Subcutaneous abdominal adipose tissue (tissue), 5 donors: ENCODE measurements around the gene CACNA1B.

Source experiments
- H3K27ac ChIP-seq: one replicate; pipeline ENCODE4 v1.7.0; 2013; ENCODE audit warnings: low read depth, mild to moderate bottlenecking, inconsistent platforms, low read length, moderate library complexity
- H3K27me3 ChIP-seq, 5 donors: one replicate each; pipeline ENCODE4 v1.7.0; 2013; ENCODE audit warnings: low read length in 5 of 5, inconsistent platforms in 1 of 5; ENCODE audit not compliant: control insufficient read depth in 5 of 5, insufficient read depth in 4 of 5
- H3K36me3 ChIP-seq, 5 donors: one replicate each; pipeline ENCODE4 v1.7.0; 2013; ENCODE audit warnings: low read length in 5 of 5; ENCODE audit not compliant: control insufficient read depth in 5 of 5, insufficient read depth in 5 of 5
- H3K4me1 ChIP-seq, 5 donors: one replicate each; pipeline ENCODE4 v1.7.0; 2013; ENCODE audit warnings: low read length in 5 of 5, mild to moderate bottlenecking in 3 of 5, moderate library complexity in 1 of 5; ENCODE audit not compliant: control insufficient read depth in 5 of 5, insufficient read depth in 5 of 5
- H3K4me3 ChIP-seq, 5 donors: one replicate each; pipeline ENCODE4 v1.7.0; 2013; ENCODE audit warnings: low read length in 5 of 5, low read depth in 1 of 5
- H3K9ac ChIP-seq, 5 donors: one replicate each; pipeline ENCODE4 v1.7.0; 2013; ENCODE audit warnings: low read length in 5 of 5, mild to moderate bottlenecking in 4 of 5, moderate library complexity in 3 of 5
- H3K9me3 ChIP-seq, 5 donors: one replicate each; pipeline ENCODE4 v1.7.0; 2013; ENCODE audit warnings: low read length in 5 of 5; ENCODE audit not compliant: control insufficient read depth in 5 of 5
- donor health status: healthy.
- donor health status: healthy.
- donor health status: healthy.
- donor health status: healthy.
- donor health status: healthy.

CACNA1B gene

DNA sequence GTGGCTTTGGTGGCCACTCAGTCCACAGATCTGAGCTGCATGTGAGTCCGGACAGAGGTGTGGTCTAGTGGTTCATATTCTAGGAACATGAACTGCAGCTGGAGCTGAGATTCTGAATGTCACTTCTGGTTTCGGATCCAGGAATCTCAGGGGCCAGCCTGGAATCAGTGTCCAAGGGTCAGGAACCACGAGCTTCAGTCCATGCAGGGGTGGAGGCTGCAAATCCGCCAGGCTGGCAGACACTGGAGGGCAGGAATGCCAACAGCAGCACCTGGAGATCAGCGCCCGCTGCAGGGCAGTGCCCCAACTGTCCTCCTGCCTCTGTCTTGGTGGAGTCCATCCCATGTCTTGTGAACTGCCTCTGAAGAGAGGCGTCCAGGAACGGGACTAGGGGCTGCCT, 73.5 kb downstream of the CACNA1B start:
- Histone ChIP-seq H3K9ac (no peak overlapping the region), H3K4me1 (no peaks in the 10 kb centered on the region)

DNA sequence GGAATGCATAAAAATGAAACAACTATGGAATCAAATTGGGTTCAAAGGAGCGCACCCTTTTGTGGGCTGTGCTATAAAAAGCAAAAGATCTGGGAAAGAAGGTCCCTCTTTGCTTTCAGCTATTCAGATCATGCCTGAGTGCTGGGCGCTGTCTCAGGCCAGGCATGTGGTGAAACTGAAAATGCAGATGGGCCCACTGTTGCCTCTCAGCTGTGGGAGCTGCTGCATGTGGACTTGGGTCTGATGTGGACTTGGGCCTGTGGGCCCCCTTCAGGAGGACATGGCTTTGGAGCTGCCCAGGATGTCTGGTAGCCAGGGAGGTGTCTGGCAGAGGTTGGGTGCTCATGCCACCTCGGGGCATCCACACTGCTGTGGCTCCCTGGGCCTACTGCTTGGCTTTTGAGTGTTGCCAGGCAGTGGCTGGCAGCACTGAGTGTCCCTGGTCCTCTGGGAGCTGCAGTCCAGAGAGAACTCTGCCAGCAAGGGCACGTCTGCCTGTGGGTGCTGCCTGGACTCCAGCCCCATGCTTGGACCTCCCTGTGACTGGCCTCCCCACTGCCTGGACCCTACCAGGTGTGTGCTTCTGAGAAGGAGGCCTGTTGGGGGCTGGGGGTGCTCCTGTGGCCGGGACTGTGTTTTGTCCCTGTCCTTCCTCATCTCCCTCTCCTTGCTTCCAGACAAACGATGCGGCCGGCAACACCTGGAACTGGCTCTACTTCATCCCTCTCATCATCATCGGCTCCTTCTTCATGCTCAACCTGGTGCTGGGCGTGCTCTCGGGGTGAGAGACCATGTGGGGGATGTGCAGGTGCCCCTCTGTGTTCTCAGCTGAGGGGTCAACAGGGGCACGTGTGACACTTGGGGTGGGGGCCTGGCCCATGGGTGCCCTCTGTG, 74.3 kb downstream of the CACNA1B start:
- Histone ChIP-seq H3K4me3 (no peak overlapping the region), H3K4me1 (no peaks in the 10 kb centered on the region), H3K9me3 (peaks cover 0 to 3% (median 0%) of the 10 kb centered on the region in 5 donors), H3K27me3 (peaks cover 4 to 19% (median 11%) of the 10 kb centered on the region in 5 donors), H3K36me3 (no peaks in the 10 kb centered on the region), H3K9ac (no peak overlapping the region), H3K27ac (no peak overlapping the region)

More for the DNA sequence above, 73.5 kb downstream of the CACNA1B start:
- Histone ChIP-seq H3K27me3 (peaks cover 4 to 19% (median 11%) of the 10 kb centered on the region in 5 donors), H3K27ac (no peak overlapping the region), H3K36me3 (no peaks in the 10 kb centered on the region), H3K4me3 (no peak overlapping the region), H3K9me3 (peaks cover 0 to 10% (median 7%) of the 10 kb centered on the region in 5 donors)

DNA sequence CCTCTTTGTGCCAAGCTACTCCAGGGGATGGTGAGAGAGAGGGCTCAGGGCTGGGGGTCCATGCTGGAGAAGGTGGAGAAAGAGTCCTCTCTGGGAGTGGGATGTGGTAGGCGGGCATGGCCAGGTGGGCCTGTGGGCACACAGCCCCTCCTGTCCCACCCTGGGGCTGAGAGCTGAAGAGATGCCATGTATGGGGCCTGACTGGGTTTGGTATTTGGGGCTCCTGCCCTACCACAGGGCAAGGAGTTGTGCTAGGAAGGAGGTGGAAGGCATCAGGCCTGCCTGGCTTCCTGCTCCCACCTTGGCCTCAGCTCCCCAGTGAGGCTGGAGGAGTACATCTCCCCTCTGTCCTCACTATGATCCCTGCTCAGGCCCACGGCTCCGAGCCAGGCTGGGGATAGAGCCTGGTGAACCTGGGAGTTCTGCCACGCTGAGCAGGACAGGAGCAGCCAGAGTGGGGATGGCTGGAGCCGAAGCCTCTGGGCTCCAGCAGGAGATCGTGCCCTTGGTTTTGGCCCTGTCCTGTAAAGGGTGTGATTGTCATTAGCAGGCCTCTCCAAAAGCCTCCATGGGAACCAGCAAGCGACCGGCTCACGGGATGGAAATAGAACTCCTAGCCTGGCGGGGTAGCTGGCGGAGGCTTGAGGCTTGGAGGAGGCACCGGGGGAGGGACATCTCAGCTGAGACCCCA, 75.5 kb downstream of the CACNA1B start:
- no peaks in the 10 kb centered on the region for H3K4me1 ChIP-seq
- no peak overlapping the region for H3K9ac ChIP-seq
- no peaks in the 10 kb centered on the region for H3K9me3 ChIP-seq
- H3K27ac ChIP-seq = no peak overlapping the region
- H3K4me3 ChIP-seq = no peak overlapping the region
- H3K27me3 ChIP-seq = peaks cover 4 to 19% (median 11%) of the 10 kb centered on the region in 5 donors
- no peaks in the 10 kb centered on the region for H3K36me3 ChIP-seq

DNA sequence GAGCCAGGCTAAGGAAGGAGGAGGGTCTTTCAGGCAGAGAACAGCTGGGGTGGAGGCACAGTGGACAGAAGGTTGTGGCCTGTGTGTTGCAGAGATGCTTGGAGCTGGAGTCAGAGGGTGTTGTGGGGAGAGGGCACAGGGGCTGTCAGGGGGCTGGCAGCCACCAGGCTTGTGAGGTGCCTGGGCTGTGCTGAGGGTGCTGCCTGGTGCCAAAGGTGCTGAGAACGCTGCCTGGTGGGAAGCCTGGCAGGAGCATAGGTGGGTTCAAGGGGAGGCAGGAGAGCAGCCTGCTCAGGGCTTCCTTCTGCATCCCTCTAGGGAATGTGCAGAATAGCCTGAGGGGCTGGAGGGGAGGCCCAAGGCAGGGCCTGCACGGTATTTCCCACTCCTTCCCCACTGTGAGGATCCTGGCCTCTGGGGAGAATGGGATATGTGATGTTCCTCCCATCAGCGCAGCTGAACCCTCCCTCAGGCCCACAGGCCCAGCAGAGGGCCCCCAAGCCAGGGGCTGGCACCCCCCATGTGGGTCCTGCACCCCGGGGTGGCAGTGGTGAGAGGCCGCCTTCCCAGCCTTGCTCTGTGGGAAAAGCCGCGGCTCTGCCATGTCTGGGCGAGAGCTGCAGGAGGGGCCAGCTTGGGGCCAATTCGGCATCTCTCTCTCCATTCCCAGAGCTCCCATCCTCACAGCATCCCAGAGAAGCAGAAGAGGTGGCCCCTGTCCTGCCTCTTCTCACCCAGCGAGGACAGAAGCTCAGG, 76.3 kb downstream of the CACNA1B start:
- Histone ChIP-seq H3K4me1 (no peaks in the 10 kb centered on the region), H3K36me3 (no peaks in the 10 kb centered on the region), H3K27ac (no peak overlapping the region), H3K9ac (no peak overlapping the region), H3K27me3 (peaks cover 4 to 19% (median 11%) of the 10 kb centered on the region in 5 donors), H3K9me3 (no peaks in the 10 kb centered on the region), H3K4me3 (no peak overlapping the region)

DNA sequence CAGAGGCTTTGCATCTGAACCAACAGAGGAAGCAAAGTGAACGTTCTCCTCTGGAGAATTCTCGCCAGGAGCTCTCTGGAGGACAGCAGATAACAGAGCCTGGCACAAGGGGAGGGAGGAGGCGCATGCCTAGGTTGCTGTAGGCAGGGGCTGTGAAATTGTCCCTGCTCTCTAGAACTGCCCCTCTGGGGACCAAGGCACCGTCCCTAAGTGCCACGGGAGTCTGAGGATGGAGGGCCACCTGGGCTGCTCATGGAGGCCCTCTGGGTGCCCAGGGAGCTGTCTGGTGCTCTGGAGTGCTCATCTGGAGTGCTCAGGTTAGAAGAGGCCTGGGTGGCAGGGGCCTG, 77.6 kb downstream of the CACNA1B start:
- H3K36me3 ChIP-seq = no peaks in the 10 kb centered on the region
- peaks cover 4 to 19% (median 11%) of the 10 kb centered on the region in 5 donors for H3K27me3 ChIP-seq
- no peaks in the 10 kb centered on the region for H3K9me3 ChIP-seq
- H3K4me1 ChIP-seq = no peaks in the 10 kb centered on the region
- no peak overlapping the region for H3K27ac ChIP-seq
- no peak overlapping the region for H3K9ac ChIP-seq
- no peak overlapping the region for H3K4me3 ChIP-seq

DNA sequence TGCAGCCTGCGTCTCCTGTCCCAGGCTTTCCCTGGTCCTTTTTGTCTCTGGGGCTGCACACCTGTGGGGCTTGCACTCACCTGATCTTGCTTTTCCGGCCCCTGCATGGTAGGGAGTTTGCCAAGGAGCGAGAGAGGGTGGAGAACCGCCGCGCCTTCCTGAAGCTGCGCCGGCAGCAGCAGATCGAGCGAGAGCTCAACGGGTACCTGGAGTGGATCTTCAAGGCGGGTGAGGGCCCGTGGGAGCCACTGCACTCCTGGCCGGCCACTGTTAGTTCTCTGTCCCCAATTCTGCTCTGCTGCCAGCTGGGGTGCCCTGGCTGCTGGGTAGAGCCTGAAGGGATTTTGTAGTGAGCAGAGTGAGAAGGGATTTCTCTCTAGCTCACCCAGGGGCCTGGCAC, 78.0 kb downstream of the CACNA1B start:
- Histone ChIP-seq H3K4me3 (no peak overlapping the region), H3K27ac (no peak overlapping the region)

DNA sequence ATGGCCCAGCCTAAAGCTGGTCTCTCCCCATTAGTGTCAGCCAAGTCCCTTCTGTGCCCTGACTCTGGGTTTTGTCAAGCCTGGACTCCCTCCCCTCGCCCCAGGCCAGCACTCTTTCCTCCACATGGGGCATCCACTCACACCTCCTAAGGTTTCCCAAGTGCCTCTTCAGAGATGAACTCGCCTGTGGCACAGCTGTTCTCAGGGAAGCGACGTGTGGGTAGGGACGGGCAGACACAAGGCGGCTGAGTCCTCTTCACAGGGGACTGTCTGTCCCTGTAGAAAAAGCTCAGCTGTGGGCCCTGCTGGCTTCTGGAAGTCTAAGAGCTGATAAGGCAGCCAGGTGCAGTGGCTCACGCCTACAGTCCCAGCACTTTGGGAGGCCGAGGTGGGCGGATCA, 78.5 kb downstream of the CACNA1B start:
- Histone ChIP-seq H3K36me3 (no peaks in the 10 kb centered on the region), H3K27ac (no peak overlapping the region), H3K4me1 (no peaks in the 10 kb centered on the region), H3K9ac (no peak overlapping the region), H3K4me3 (no peak overlapping the region), H3K27me3 (peaks cover 4 to 19% (median 10%) of the 10 kb centered on the region in 5 donors), H3K9me3 (no peaks in the 10 kb centered on the region)

More for the DNA sequence above, 78.0 kb downstream of the CACNA1B start:
- H3K9ac ChIP-seq = no peak overlapping the region
- peaks cover 4 to 19% (median 11%) of the 10 kb centered on the region in 5 donors for H3K27me3 ChIP-seq
- H3K36me3 ChIP-seq = no peaks in the 10 kb centered on the region
- no peaks in the 10 kb centered on the region for H3K9me3 ChIP-seq
- H3K4me1 ChIP-seq = no peaks in the 10 kb centered on the region

DNA sequence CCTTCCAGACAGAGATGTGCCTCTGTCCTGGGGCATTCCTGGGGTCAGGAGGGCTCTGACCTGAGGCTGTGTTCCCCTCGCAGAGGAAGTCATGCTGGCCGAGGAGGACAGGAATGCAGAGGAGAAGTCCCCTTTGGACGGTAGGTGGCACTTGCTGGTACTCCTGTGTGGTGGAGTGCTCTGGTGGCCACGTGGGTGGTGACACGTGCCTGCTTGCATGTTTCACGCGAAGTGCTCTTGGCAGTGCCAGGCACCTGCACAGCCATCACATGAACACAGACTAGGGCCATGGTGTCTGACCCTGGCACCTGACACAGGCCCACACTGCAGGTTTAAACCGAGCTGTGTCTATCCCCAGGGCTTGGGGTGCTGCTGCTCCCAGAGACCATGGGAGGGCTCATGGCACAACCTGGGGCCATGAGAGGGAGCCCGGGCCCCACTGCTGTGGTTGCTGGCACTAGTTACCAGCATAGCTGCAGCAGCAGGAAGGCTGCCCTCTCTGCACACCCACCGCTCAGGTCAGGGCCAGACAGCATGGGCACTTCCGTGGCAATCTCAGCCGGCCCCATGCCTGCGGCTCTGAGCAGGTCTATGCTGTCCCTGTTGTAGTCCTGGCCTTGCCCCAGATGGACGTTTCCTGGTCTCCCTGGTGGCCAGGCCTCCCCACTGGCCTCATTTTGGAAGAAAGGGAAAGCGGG, 79.3 kb downstream of the CACNA1B start:
- Histone ChIP-seq H3K4me1 (no peaks in the 10 kb centered on the region), H3K9me3 (no peaks in the 10 kb centered on the region), H3K27me3 (peaks cover 4 to 16% (median 8%) of the 10 kb centered on the region in 5 donors), H3K9ac (no peak overlapping the region), H3K4me3 (no peak overlapping the region), H3K27ac (no peak overlapping the region), H3K36me3 (no peaks in the 10 kb centered on the region)

DNA sequence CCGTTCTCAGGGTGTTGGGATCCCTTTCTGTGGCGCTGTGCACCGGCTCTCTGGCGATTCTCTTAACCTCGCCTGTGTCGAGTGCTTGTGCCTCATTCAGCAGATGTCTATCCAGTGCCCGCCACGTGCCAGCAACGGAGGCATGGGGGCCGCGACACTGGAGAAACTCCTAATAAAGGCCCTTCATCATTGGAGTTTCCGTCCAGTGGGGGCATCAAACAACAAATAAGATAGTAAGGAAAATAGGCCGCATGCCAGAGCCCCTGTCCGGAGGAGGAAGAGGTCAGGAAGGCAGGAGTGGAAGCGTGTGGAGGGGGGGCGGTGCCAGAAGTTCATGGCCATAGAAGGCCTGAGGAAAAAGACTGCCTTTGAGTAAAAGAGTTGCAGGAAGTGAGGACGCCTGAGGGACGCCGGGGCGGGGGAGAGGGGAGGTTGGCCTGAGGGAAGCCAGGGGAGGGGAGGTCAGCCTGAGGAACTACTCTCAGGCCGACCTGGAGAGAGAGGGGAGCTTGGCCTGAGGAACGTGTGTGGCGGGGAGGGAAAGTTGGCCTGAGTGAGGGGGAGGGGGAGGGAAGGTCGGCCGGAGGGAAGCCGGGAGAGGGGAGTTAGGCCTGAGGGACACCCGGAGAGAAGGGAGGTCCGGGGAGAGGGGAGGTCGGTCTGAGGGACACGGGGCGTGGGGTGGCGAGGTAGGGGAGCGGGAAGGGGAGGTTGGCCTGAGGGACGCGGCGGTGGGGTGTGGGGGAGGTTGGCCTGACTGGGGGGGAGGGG, 82.2 kb downstream of the CACNA1B start:
- peaks cover 0 to 5% (median 2%) of the 10 kb centered on the region in 5 donors for H3K27me3 ChIP-seq
- H3K27ac ChIP-seq = no peak overlapping the region
- no peak overlapping the region for H3K4me3 ChIP-seq
- H3K9ac ChIP-seq = no peak overlapping the region
- no peaks in the 10 kb centered on the region for H3K4me1 ChIP-seq
- no peaks in the 10 kb centered on the region for H3K36me3 ChIP-seq
- peaks cover 0 to 7% (median 0%) of the 10 kb centered on the region in 5 donors for H3K9me3 ChIP-seq
